MCF 10A (cell line): Measurements from ENCODE around the gene LPIN1. TPM values are rescaled to one million over a fixed set of nuclear protein-coding genes. Genes with fewer than 3 reads are reported as not detected.

Experiments used
- BruUV-seq: library from RNA; stranded (reverse); fragments of 400-500 nt; replicated peaks from 2 replicates; lab custom pipeline; 2021; lab: Mats Ljungman, UMichigan
- CTCF ChIA-PET: fragments of 300-600 bp; sonication (Branson Sonifier 250); formaldehyde crosslinking; extraction: SDS; loops from one replicate; lab custom pipeline; 2021; ENCODE audit warnings: antibody characterized with exemption, inconsistent platforms; lab: Yijun Ruan, JAX
- POLR2A ChIA-PET: fragments of 300-600, 350-650 bp; sonication (Branson Sonifier 250); formaldehyde crosslinking; extraction: SDS; loops from one replicate; lab custom pipeline; 2020; ENCODE audit warnings: antibody characterized with exemption, inconsistent platforms; lab: Yijun Ruan, JAX
- DNase-seq: peaks from one replicate; pipeline ENCODE4 v3.0.0-alpha.2; 2018; ENCODE audit not compliant: unreplicated experiment
- H3K27ac Mint-ChIP-seq: one replicate; pipeline ENCODE4 v1.8.0; 2022; ENCODE audit warnings: mild to moderate bottlenecking, low read depth, mixed read lengths; ENCODE audit not compliant: unreplicated experiment
- H3K27me3 Mint-ChIP-seq: one replicate; pipeline ENCODE4 v1.8.0; 2022; ENCODE audit warnings: mixed read lengths; ENCODE audit not compliant: insufficient read depth, unreplicated experiment
- H3K36me3 Mint-ChIP-seq: one replicate; pipeline ENCODE4 v1.8.0; 2022; ENCODE audit warnings: mild to moderate bottlenecking, moderate library complexity, mixed read lengths; ENCODE audit not compliant: insufficient read depth, unreplicated experiment
- H3K4me1 Mint-ChIP-seq: one replicate; pipeline ENCODE4 v1.8.0; 2022; ENCODE audit warnings: mixed read lengths; ENCODE audit not compliant: insufficient read depth, unreplicated experiment
- H3K4me3 Mint-ChIP-seq: one replicate; pipeline ENCODE4 v1.8.0; 2022; ENCODE audit warnings: mild to moderate bottlenecking, moderate library complexity, mixed read lengths; ENCODE audit not compliant: unreplicated experiment
- H3K9me3 Mint-ChIP-seq: one replicate; pipeline ENCODE4 v1.8.0; 2022; ENCODE audit warnings: mixed read lengths; ENCODE audit not compliant: unreplicated experiment
- intact Hi-C: fragments of 100-400 bp; cut with micrococcal nuclease; formaldehyde crosslinking; loops from 2 replicates; pipeline ENCODE4 v1.14.1; 2022
- total RNA-seq: library from RNA; stranded (reverse); gene quantifications from 2 replicates; pipeline ENCODE4 v1.2.3, GENCODE V29; 2022
- TF ChIP-seq, protein P1 (sequence below): fragments of 200-600 bp; IDR thresholded peaks from one replicate; pipeline ENCODE4 v1.8.0; 2022; ENCODE audit warnings: antibody characterized with exemption, mild to moderate bottlenecking; ENCODE audit not compliant: unreplicated experiment

Gene LPIN1
- total RNA-seq, 1 experiment from 2014 or later, result 65.7 TPM

DNA sequence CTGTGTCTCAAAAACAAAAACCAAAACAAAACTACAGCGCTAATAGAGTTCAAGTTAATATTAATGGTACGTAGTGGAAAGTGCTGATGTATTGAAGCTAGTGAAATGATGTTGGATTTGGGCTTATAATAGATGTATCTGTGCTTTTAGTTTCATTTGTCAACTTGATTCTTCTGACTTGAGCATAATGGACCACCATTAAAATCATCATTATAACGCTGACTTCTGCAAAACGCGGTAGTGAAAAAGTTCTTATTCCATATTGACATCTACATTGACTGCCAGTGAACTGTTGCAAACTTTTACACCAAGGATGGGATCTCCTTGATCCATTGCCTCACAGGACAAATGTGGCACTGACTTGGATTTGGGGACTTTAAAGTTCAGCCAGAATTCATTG lies 85.0 kb downstream of the LPIN1 start:
- TF ChIP-seq, protein P1, sequence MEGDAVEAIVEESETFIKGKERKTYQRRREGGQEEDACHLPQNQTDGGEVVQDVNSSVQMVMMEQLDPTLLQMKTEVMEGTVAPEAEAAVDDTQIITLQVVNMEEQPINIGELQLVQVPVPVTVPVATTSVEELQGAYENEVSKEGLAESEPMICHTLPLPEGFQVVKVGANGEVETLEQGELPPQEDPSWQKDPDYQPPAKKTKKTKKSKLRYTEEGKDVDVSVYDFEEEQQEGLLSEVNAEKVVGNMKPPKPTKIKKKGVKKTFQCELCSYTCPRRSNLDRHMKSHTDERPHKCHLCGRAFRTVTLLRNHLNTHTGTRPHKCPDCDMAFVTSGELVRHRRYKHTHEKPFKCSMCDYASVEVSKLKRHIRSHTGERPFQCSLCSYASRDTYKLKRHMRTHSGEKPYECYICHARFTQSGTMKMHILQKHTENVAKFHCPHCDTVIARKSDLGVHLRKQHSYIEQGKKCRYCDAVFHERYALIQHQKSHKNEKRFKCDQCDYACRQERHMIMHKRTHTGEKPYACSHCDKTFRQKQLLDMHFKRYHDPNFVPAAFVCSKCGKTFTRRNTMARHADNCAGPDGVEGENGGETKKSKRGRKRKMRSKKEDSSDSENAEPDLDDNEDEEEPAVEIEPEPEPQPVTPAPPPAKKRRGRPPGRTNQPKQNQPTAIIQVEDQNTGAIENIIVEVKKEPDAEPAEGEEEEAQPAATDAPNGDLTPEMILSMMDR, result no peak
- peak overlapping the region; percentile 39 for H3K27ac Mint-ChIP-seq
- intact Hi-C loops, result no loop called here
- peaks cover 31% of the 10 kb centered on the region for H3K36me3 Mint-ChIP-seq
- H3K4me1 Mint-ChIP-seq, result peaks cover 11% of the 10 kb centered on the region
- ChIA-PET POLR2A (interaction anchor here (0.6 to 3.3 kb wide), 3 partner anchors 313 to 1175 kb away, joined by 3 to 27 read pairs (median 17); partner anchors contain the start of gene TRIB2), CTCF (interaction anchor here (0.5 to 9.0 kb wide), 6 partner anchors 31 to 1174 kb away, joined by 4 to 99 read pairs (median 6); partner anchors contain the start of gene TRIB2)
- H3K4me3 Mint-ChIP-seq, result no peak overlapping the region
- H3K27me3 Mint-ChIP-seq, result no peaks in the 10 kb centered on the region
- no TSS peak for BruUV-seq
- peaks cover 8% of the 10 kb centered on the region for H3K9me3 Mint-ChIP-seq
- DNase-seq, result no peak

DNA sequence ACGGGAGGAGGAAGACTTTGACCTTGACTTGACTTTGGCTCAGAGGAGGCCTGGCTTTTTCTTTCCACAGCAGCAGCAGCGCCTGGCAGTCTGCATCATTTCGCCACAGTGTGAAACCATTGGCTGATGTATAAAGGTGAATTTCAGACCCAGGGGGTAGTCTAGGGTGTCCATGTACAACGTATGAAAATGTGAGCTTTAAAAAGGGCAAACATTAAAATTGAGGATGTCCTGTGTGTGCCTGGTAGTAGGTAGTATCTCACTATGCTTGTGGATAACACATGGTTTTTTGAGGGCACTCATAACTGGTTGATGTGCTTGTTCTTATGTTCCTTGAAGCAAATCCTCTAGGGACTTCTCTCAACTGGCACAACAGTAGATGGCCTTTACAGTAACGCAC lies 86.1 kb downstream of the LPIN1 start:
- DNase-seq, result no peak
- Mint-ChIP-seq H3K4me1 (peaks cover 11% of the 10 kb centered on the region), H3K9me3 (peaks cover 8% of the 10 kb centered on the region), H3K36me3 (peaks cover 20% of the 10 kb centered on the region), H3K27ac (no peak overlapping the region), H3K4me3 (no peak overlapping the region), H3K27me3 (no peaks in the 10 kb centered on the region)
- TF ChIP-seq, protein P1, result no peak
- CTCF ChIA-PET, result interaction anchor here (0.8 to 9.0 kb wide), 3 partner anchors 32 to 1173 kb away, joined by 3 to 99 read pairs (median 77); no protein-coding TSS in a partner anchor
- BruUV-seq, result no TSS peak
- intact Hi-C loops, result no loop called here
- POLR2A ChIA-PET, result interaction anchor here (0.7 kb wide), 1 partner anchor 1175 kb away, joined by 3 read pairs; no protein-coding TSS in a partner anchor

DNA sequence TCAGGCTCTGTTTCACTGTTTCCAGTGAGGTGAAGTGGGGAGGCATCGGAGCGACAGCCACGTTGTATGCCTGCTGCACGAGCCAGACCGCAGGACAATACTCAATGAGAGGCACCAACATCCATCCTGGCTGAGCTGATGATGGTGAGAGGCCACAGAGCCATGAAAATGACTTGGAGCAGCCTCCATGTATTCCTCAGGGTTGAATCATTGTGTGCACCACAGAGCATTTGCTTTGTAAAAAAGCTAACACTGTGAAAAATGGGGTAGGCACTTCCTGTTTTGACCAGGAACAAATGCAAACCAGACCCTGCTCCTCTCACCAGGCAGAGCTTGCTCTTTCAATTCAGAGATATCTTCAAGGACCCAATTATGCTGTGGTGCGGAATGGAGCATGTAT lies 87.2 kb downstream of the LPIN1 start:
- ChIA-PET CTCF (interaction anchor here (0.6 to 9.0 kb wide), 3 partner anchors 10 to 1171 kb away, joined by 3 to 99 read pairs (median 77); no protein-coding TSS in a partner anchor), POLR2A (no interaction called here)
- no TSS peak for BruUV-seq
- Mint-ChIP-seq H3K36me3 (peaks cover 9% of the 10 kb centered on the region), H3K27me3 (no peaks in the 10 kb centered on the region), H3K27ac (no peak overlapping the region), H3K4me3 (no peak overlapping the region), H3K9me3 (peaks cover 8% of the 10 kb centered on the region), H3K4me1 (peaks cover 11% of the 10 kb centered on the region)
- DNase-seq, result no peak
- TF ChIP-seq, protein P1, result no peak
- intact Hi-C loops, result no loop called here

DNA sequence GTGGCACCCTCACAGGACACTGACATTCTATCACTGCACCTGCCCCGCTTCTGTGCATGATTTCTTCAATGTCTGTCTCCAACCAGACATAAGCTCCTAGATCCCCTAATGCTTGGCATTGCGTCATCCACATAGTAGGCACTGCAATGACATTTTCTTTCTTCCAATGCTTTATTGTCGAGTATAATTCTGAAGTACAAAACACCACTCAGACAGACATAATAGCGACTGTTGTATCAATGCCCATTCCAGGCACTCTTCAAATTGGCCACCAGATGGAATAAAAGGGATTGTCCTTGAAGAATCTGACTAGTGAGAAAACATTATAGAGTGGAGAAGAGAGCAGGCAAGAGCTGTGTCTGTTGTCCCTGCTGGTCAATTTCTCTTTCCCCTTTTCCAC lies 89.0 kb downstream of the LPIN1 start:
- CTCF ChIA-PET, result interaction anchor here (0.6 to 9.0 kb wide), 6 partner anchors 11 to 1170 kb away, joined by 3 to 99 read pairs (median 4); no protein-coding TSS in a partner anchor
- Mint-ChIP-seq H3K4me1 (peaks cover 5% of the 10 kb centered on the region), H3K36me3 (no peaks in the 10 kb centered on the region), H3K27ac (no peak overlapping the region), H3K4me3 (no peak overlapping the region), H3K27me3 (no peaks in the 10 kb centered on the region), H3K9me3 (peaks cover 8% of the 10 kb centered on the region)
- intact Hi-C loops, result no loop called here
- DNase-seq, result peak; percentile 14
- POLR2A ChIA-PET, result interaction anchor here (0.6 kb wide), 2 partner anchors 30 to 93 kb away, joined by 3 read pairs; no protein-coding TSS in a partner anchor
- no TSS peak for BruUV-seq
- TF ChIP-seq, protein P1, result peak; percentile 12
